CD4-positive, alpha-beta T cell (primary cell): Measurements from ENCODE around the gene TSPAN9. TPM values are rescaled to one million over a fixed set of nuclear protein-coding genes. Genes with fewer than 3 reads are reported as not detected.

Source experiments
- ATAC-seq: fragments of 200-7000 bp; cut with Tn5 transposase; one replicate; pipeline ENCODE4 v1.10.0; 2022; ENCODE audit warnings: mild to moderate bottlenecking; ENCODE audit not compliant: poor library complexity
- CTCF ChIA-PET: fragments of 350-600 bp; sonication (Branson Sonifier 250); formaldehyde crosslinking; loops from one replicate; lab custom pipeline; 2021; ENCODE audit warnings: antibody characterized with exemption, inconsistent platforms; lab: Charles Lee
- POLR2A ChIA-PET: fragments of 350-600 bp; sonication (Branson Sonifier 250); formaldehyde crosslinking; loops from one replicate; lab custom pipeline; 2021; ENCODE audit warnings: antibody characterized with exemption, inconsistent platforms; lab: Charles Lee
- DNase-seq, 14 experiments: peaks; one replicate each; pipeline ENCODE4 v3.0.0-alpha.2; 2013 to 2020; ENCODE audit warnings: mixed read lengths in 2 of 14
- H3K27ac ChIP-seq, 2 donors: one replicate each; pipeline versions ENCODE4 v1.5.1 to v1.7.0; 2013; ENCODE audit warnings: low read length in 2 of 2, low read depth in 1 of 2, mild to moderate bottlenecking in 1 of 2
- H3K27me3 ChIP-seq, 2 experiments: 1 replicate in 1 of 2; 2 replicates in 1 of 2; pipeline versions ENCODE4 v1.6.1 to v1.7.0; 2013; ENCODE audit warnings: low read length in 2 of 2, control low read depth in 1 of 2, mild to moderate bottlenecking in 1 of 2, moderate library complexity in 1 of 2; ENCODE audit not compliant: insufficient read depth in 2 of 2, control insufficient read depth in 1 of 2
- H3K36me3 ChIP-seq: one replicate; pipeline ENCODE4 v1.6.1; 2013; ENCODE audit warnings: low read length, control low read depth; ENCODE audit not compliant: insufficient read depth
- H3K4me1 ChIP-seq: one replicate; pipeline ENCODE4 v1.6.1; 2013; ENCODE audit warnings: low read length, control low read depth; ENCODE audit not compliant: insufficient read depth
- H3K4me3 ChIP-seq: one replicate; pipeline ENCODE4 v1.5.1; 2013; ENCODE audit warnings: mild to moderate bottlenecking, low read length, moderate library complexity
- H3K9me3 ChIP-seq, 2 experiments: 1 replicate in 1 of 2; 2 replicates in 1 of 2; pipeline versions ENCODE4 v1.6.1 to v1.7.0; 2013; ENCODE audit warnings: low read length in 2 of 2, mild to moderate bottlenecking in 2 of 2, control low read depth in 1 of 2, moderate library complexity in 1 of 2; ENCODE audit not compliant: control insufficient read depth in 1 of 2, insufficient read depth in 1 of 2
- H3K27ac Mint-ChIP-seq: one replicate; pipeline ENCODE4 v1.8.0; 2020; ENCODE audit warnings: mixed read lengths
- H3K27me3 Mint-ChIP-seq: one replicate; pipeline ENCODE4 v1.8.0; 2021; ENCODE audit warnings: mixed read lengths
- H3K36me3 Mint-ChIP-seq: one replicate; pipeline ENCODE4 v1.8.0; 2021; ENCODE audit warnings: low read depth, mixed read lengths
- H3K4me1 Mint-ChIP-seq: one replicate; pipeline ENCODE4 v1.8.0; 2021; ENCODE audit warnings: low read depth, mixed read lengths
- H3K4me3 Mint-ChIP-seq: one replicate; pipeline ENCODE4 v1.8.0; 2020; ENCODE audit warnings: mild to moderate bottlenecking, mixed read lengths
- H3K9me3 Mint-ChIP-seq: one replicate; pipeline ENCODE4 v1.8.0; 2020; ENCODE audit warnings: mixed read lengths
- intact Hi-C, 2 experiments: fragments of 100-400 bp; cut with DNase I in 1 of 2; cut with micrococcal nuclease in 1 of 2; formaldehyde crosslinking; loops; one replicate each; pipeline versions ENCODE4 v1.15.1 to v1.9.0; 2023 to 2025; cut with DNase I, micrococcal nuclease
- total RNA-seq, 174 experiments: library from RNA in 2 of 174; stranded (reverse) in 2 of 174; gene quantifications; one replicate each; pipeline ENCODE4 v1.2.3 and lab custom pipeline; 2021 to 2026
- TF ChIP-seq, protein P1 (sequence below): fragments of 200-600 bp; IDR thresholded peaks from one replicate; pipeline ENCODE4 v1.8.0; 2022; ENCODE audit warnings: antibody characterized with exemption, mild to moderate bottlenecking

Gene TSPAN9
- total RNA-seq, 2 experiments from 2014 or later = 0.82 to 1.3 TPM

DNA sequence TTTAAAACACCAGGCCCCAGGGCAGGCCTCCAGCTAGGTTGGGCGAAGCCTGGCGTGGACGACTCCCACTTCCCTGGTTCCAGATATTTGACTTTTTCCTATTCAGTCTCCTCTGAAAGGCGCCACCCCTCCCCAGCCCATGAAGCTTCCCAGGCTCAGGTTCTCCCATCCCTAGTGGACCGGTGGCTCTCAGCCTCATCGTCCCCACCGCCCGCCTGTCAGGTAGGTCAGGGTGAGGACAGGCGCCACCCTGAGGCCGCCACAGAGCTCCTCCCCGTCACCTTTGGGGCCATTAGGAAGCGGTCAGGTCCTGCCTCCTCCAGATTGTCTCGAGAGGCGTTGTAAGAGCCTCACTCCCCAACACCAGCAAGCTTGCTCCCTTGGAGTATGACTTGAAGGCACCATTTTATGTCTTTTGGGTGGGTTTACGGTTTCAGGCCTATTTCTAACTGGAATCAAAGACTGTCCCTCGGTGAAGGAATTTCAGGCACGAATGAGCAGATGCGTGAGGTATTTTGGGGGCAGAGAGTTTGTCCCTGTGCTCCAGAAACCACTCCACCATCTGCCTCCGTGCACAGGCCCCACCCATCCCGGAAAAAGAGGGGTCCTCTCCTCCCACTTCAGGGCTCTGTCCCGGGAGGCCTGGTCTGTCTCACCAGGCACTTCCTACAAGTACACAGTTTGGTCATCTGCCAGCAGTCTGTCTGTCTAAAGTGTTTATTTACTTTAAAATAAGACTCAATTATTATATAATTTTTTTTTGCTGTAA lies 55.6 kb downstream of the TSPAN9 start:
- H3K27me3 ChIP-seq = peaks cover 38 to 52% of the 10 kb centered on the region in 2 experiments

DNA sequence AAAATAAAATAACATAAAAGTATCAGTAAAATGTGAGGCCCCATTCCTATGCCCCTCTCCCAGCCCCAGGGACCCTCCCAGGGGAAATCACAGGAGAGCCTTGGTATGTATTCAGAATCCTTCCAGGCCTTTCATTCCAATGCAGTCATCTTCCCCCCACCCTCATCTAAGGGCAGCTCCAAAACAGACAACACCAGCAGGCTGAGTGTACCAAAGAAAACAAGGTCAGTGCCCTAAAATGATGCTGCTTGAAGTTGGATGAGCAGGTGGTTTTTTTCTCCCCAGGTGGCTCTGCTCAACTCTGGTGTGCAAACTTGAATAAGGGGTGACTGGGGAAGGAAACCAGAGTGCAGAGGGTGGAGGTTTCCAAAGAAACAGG lies 56.2 kb downstream of the TSPAN9 start:
- intact Hi-C loops = loop anchor here in 1 of 2 experiments (10.0 kb wide), 1 partner anchor 71 kb away; no protein-coding TSS in a partner anchor
- Histone ChIP-seq H3K27me3 (peaks cover 33 to 51% of the 10 kb centered on the region in 2 experiments), H3K9me3 (peaks cover 4 to 11% of the 10 kb centered on the region in 2 experiments), H3K4me1 (peaks cover 15% of the 10 kb centered on the region), H3K27ac (no peak overlapping the region), H3K4me3 (no peak overlapping the region), H3K36me3 (no peaks in the 10 kb centered on the region)
- ATAC-seq = no peak
- CTCF ChIA-PET = no interaction called here
- POLR2A ChIA-PET = no interaction called here
- Mint-ChIP-seq H3K27ac (no peak overlapping the region), H3K4me3 (no peak overlapping the region), H3K4me1 (peaks cover 20% of the 10 kb centered on the region), H3K27me3 (peaks cover 62% of the 10 kb centered on the region), H3K36me3 (no peaks in the 10 kb centered on the region), H3K9me3 (no peaks in the 10 kb centered on the region)
- DNase-seq = no peak
- TF ChIP-seq, protein P1, sequence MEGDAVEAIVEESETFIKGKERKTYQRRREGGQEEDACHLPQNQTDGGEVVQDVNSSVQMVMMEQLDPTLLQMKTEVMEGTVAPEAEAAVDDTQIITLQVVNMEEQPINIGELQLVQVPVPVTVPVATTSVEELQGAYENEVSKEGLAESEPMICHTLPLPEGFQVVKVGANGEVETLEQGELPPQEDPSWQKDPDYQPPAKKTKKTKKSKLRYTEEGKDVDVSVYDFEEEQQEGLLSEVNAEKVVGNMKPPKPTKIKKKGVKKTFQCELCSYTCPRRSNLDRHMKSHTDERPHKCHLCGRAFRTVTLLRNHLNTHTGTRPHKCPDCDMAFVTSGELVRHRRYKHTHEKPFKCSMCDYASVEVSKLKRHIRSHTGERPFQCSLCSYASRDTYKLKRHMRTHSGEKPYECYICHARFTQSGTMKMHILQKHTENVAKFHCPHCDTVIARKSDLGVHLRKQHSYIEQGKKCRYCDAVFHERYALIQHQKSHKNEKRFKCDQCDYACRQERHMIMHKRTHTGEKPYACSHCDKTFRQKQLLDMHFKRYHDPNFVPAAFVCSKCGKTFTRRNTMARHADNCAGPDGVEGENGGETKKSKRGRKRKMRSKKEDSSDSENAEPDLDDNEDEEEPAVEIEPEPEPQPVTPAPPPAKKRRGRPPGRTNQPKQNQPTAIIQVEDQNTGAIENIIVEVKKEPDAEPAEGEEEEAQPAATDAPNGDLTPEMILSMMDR = no peak

More for the DNA sequence above, 55.6 kb downstream of the TSPAN9 start:
- no peak overlapping the region for H3K4me3 Mint-ChIP-seq
- peaks cover 20% of the 10 kb centered on the region for H3K4me1 Mint-ChIP-seq
- peaks cover 67% of the 10 kb centered on the region for H3K27me3 Mint-ChIP-seq
- H3K36me3 ChIP-seq = no peaks in the 10 kb centered on the region
- TF ChIP-seq, protein P1 = no peak
- H3K4me3 ChIP-seq = no peak overlapping the region
- H3K27ac ChIP-seq = no peak overlapping the region
- peaks cover 4 to 11% of the 10 kb centered on the region in 2 experiments for H3K9me3 ChIP-seq
- H3K36me3 Mint-ChIP-seq = no peaks in the 10 kb centered on the region
- no peaks in the 10 kb centered on the region for H3K9me3 Mint-ChIP-seq
- CTCF ChIA-PET = no interaction called here
- intact Hi-C loops = loop anchor here in 1 of 2 experiments (10.0 kb wide), 1 partner anchor 72 kb away; no protein-coding TSS in a partner anchor
- H3K4me1 ChIP-seq = peaks cover 15% of the 10 kb centered on the region
- no peak for ATAC-seq
- H3K27ac Mint-ChIP-seq = no peak overlapping the region
- POLR2A ChIA-PET = no interaction called here
- no peak for DNase-seq

DNA sequence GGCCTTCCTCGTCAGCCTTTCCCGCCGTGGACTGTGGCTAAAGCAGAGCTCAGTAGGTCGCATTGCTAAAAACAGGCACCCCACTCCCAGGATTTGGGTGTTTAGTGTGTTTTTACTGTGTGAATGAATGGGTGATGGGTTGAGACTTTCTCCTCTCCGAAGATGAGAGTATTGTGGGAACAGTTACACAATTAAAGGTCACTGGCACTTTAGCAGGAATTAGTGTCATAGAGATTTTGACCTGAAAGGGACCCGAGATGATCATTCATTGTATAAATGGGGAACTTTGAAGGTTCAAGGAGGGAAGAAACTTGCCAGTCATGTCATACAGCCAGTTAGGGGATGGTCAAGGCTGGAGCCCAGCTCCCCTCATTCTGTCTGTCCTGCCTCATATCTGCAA lies 56.9 kb downstream of the TSPAN9 start:
- Mint-ChIP-seq H3K27me3 (peaks cover 55% of the 10 kb centered on the region), H3K27ac (no peak overlapping the region), H3K4me1 (peaks cover 18% of the 10 kb centered on the region), H3K9me3 (no peaks in the 10 kb centered on the region), H3K4me3 (no peak overlapping the region), H3K36me3 (no peaks in the 10 kb centered on the region)
- Histone ChIP-seq H3K27me3 (peaks cover 30 to 46% of the 10 kb centered on the region in 2 experiments), H3K4me3 (no peak overlapping the region), H3K27ac (no peak overlapping the region), H3K9me3 (peaks cover under 1 to 11% of the 10 kb centered on the region in 2 experiments), H3K36me3 (no peaks in the 10 kb centered on the region), H3K4me1 (peaks cover 14% of the 10 kb centered on the region)
- ATAC-seq (no peak), DNase-seq (no peak)
- intact Hi-C loops = loop anchor here in 1 of 2 experiments (10.0 kb wide), 1 partner anchor 71 kb away; no protein-coding TSS in a partner anchor
- CTCF ChIA-PET = no interaction called here
- TF ChIP-seq, protein P1 = no peak
- POLR2A ChIA-PET = no interaction called here
